MM.1S (cell line): ENCODE data around the gene AARS1.
"Not testable (repeated sequence)": the region's sequence is repeated elsewhere in the genome, so short reads cannot be mapped to it uniquely, and the experiment has no call there.

Experiments
- EZH2phosphoT487 ChIP-seq: fragments of 300-600 bp; sonication (generic); IDR thresholded peaks from 2 replicates; pipeline ENCODE4 v1.6.1; 2018; ENCODE audit warnings: antibody characterized with exemption, low read length
- TF ChIP-seq, protein P1 (sequence below): fragments of 300-600 bp; sonication (generic); IDR thresholded peaks from 2 replicates; pipeline ENCODE4 v1.5.1; 2016; ENCODE audit warnings: antibody characterized with exemption, low read length, mixed read lengths

DNA sequence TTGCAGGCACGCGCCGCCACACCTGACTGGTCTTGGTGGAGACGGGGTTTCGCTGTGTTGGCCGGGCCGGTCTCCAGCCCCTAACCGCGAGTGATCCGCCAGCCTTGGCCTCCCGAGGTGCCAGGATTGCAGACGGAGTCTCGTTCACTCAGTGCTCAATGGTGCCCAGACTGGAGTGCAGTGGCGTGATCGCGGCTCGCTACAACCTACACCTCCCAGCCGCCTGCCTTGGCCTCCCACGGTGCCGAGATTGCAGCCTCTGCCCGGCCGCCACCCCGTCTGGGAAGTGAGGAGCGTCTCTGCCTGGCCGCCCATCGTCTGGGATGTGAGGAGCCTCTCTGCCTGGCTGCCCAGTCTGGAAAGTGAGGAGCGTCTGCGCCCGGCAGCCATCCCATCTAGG lies 85.3 kb downstream of the AARS1 start:
- TF ChIP-seq EZH2phosphoT487, result not testable (repeated sequence)
- TF ChIP-seq, protein P1, sequence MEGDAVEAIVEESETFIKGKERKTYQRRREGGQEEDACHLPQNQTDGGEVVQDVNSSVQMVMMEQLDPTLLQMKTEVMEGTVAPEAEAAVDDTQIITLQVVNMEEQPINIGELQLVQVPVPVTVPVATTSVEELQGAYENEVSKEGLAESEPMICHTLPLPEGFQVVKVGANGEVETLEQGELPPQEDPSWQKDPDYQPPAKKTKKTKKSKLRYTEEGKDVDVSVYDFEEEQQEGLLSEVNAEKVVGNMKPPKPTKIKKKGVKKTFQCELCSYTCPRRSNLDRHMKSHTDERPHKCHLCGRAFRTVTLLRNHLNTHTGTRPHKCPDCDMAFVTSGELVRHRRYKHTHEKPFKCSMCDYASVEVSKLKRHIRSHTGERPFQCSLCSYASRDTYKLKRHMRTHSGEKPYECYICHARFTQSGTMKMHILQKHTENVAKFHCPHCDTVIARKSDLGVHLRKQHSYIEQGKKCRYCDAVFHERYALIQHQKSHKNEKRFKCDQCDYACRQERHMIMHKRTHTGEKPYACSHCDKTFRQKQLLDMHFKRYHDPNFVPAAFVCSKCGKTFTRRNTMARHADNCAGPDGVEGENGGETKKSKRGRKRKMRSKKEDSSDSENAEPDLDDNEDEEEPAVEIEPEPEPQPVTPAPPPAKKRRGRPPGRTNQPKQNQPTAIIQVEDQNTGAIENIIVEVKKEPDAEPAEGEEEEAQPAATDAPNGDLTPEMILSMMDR, result not testable (repeated sequence)
